ENCODE measurements around the gene STRN4.

DNA sequence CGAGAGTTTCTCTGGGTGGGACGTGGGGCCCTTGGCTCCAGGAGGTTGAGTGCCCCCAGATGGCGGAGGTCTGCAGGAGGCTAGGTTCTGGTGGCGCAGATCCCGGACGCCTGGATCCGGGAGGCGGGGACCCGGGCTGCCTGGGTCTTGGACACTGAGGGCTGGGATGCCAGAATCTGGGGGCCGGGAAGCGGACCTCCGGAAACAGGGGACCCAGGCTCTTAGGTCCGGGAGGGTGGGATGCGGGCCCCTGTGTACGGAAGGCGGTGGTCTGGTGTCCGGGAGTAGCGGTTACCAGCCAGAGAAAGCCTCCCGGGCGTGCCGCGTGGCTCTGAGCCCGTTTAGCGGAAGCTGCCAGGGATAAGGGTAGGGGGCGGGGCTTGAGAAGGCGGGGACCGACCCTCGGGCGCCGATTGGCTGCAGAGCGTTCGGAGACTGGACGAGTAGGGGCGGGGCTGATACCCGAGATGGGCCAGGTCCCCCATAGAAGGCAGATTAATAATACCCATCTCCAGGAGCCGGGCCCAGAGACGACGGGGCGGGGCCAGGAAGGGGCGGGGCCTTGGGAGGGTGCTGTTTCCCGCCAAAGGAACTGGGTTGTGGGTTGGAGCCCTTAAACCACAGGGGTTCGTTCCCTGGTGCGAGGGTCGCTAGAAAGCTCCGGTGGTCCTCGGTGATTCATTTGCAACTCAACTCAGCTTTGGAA is 42.2 kb upstream of the STRN4 start, which contains the start of gene SLC1A5:
- TF ChIP-seq, protein P1, sequence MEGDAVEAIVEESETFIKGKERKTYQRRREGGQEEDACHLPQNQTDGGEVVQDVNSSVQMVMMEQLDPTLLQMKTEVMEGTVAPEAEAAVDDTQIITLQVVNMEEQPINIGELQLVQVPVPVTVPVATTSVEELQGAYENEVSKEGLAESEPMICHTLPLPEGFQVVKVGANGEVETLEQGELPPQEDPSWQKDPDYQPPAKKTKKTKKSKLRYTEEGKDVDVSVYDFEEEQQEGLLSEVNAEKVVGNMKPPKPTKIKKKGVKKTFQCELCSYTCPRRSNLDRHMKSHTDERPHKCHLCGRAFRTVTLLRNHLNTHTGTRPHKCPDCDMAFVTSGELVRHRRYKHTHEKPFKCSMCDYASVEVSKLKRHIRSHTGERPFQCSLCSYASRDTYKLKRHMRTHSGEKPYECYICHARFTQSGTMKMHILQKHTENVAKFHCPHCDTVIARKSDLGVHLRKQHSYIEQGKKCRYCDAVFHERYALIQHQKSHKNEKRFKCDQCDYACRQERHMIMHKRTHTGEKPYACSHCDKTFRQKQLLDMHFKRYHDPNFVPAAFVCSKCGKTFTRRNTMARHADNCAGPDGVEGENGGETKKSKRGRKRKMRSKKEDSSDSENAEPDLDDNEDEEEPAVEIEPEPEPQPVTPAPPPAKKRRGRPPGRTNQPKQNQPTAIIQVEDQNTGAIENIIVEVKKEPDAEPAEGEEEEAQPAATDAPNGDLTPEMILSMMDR (conservative IDR thresholded peaks at IDR 0.05 in 1 of 2, IDR thresholded peaks at IDR 0.05 in 1 of 2; ENCODE audit: low read depth in 1 of 2, low read length in 2 of 2), result no peak
- no peak for TF ChIP-seq EZH2 (IDR thresholded peaks at IDR 0.05; ENCODE audit: low read length, missing control alignments)

Data from fibroblast of lung (primary cell).